Measurements from ENCODE around the gene ATP13A3. TPM values are rescaled to one million over a fixed set of nuclear protein-coding genes. Genes with fewer than 3 reads are reported as not detected.

Gene ATP13A3
- polyA plus RNA-seq, 1 donor from 2014 or later: 4.2 TPM

- Mint-ChIP-seq H3K9me3 (no peaks in the 10 kb centered on the region), H3K36me3 (peaks cover 14% of the 10 kb centered on the region), H3K4me3 (no peak overlapping the region), H3K27me3 (no peaks in the 10 kb centered on the region), H3K4me1 (peaks cover 2 to 6% (median 5%) of the 10 kb centered on the region in 3 donors), H3K27ac (no peak overlapping the region)
Measured at GRCh38 chr3:194450341-194450740, 36.5 kb downstream of the ATP13A3 start.

DNA sequence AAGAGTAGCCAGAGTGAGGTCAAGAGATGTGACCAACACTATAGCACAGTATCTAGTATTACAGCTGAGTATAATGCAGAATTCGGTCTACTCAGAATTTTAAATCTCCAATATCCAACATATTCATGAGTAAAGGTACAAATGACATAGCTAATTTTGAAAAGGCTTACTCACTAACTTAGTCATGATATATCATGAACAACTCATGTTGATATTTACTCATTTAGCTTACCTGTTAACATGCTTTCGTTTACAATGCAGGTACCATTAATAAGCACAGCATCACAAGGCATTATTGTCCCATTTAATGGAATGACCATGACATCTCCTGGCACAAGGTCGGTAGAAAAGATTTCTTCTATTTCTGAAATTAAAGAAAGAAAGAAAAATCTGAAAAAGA, 36.9 kb downstream of the ATP13A3 start:
- no peaks in the 10 kb centered on the region for H3K27me3 Mint-ChIP-seq
- peaks cover 2 to 6% (median 5%) of the 10 kb centered on the region in 3 donors for H3K4me1 Mint-ChIP-seq
- peak overlapping the region in 1 of 4 donors; percentile 61 for H3K4me3 Mint-ChIP-seq
- no peaks in the 10 kb centered on the region for H3K9me3 Mint-ChIP-seq
- no peak overlapping the region for H3K27ac Mint-ChIP-seq
- H3K36me3 Mint-ChIP-seq: peaks cover 14% of the 10 kb centered on the region

DNA sequence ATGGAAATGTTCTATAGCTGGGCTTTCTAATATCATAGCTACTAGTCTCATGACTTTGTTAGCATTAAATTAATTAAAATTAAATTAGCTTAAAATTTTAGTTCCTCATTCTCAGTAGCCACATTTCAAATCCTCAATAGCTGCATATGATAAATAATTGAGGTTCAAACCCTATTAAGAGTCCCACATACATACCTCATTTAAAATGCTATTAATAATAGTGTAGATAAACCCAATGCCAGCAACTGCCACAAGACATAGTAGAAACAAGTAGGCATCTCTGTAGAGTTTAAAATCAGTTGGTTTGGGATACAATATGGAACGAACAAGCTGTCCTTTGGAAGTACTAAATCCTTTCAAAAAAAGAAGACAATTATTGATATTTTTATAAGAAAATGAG, 39.1 kb downstream of the ATP13A3 start:
- Mint-ChIP-seq H3K36me3 (peaks cover 13% of the 10 kb centered on the region), H3K4me1 (peaks cover 3 to 6% (median 5%) of the 10 kb centered on the region in 3 donors), H3K4me3 (no peak overlapping the region), H3K27me3 (no peaks in the 10 kb centered on the region), H3K9me3 (no peaks in the 10 kb centered on the region), H3K27ac (peak overlapping the region in 1 of 3 donors; percentile 5)

DNA sequence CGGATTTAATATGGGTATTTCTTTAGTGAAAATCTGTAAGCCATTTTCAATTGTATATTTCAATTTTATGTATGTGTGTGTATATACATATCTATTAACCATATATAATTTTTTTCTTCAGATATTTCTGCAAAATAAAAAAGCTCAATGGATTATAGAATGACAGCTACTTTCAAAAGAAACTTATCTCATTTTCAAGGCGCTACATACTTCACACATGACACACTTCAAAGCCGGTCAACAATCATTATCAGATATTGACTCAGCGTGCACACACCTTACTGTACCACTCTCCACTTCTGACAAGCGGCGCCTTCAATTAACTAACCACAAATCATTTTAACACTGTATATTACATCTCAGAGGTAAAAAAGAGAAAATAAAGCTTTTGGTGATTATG, 39.6 kb downstream of the ATP13A3 start:
- H3K27ac Mint-ChIP-seq: peak overlapping the region in 1 of 3 donors; percentile 5
- H3K4me1 Mint-ChIP-seq: peaks cover 3 to 6% (median 5%) of the 10 kb centered on the region in 3 donors
- H3K36me3 Mint-ChIP-seq: peaks cover 13% of the 10 kb centered on the region
- no peaks in the 10 kb centered on the region for H3K27me3 Mint-ChIP-seq
- no peak overlapping the region for H3K4me3 Mint-ChIP-seq
- H3K9me3 Mint-ChIP-seq: no peaks in the 10 kb centered on the region

DNA sequence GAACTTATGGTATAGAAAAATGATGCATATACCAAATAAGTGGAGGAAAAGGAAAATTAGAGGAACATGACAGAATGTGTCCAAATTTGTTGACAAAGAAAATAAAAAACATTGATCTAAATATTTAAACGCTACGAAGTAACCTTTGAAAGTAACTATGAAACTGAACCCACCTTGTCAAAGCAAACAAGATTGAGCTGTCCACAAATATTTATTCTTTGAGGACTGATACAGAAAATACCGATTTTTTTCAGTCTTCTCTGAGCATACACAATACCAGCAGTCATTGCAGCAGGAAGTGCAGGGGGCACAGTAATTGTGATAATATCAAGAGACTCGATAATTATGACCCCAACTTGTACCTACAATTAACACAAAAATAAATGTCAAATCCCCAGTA, 40.0 kb downstream of the ATP13A3 start:
- Mint-ChIP-seq H3K4me1 (peaks cover 3 to 6% (median 5%) of the 10 kb centered on the region in 3 donors), H3K27ac (no peak overlapping the region), H3K27me3 (no peaks in the 10 kb centered on the region), H3K4me3 (no peak overlapping the region), H3K9me3 (no peaks in the 10 kb centered on the region), H3K36me3 (peaks cover 11% of the 10 kb centered on the region)

DNA sequence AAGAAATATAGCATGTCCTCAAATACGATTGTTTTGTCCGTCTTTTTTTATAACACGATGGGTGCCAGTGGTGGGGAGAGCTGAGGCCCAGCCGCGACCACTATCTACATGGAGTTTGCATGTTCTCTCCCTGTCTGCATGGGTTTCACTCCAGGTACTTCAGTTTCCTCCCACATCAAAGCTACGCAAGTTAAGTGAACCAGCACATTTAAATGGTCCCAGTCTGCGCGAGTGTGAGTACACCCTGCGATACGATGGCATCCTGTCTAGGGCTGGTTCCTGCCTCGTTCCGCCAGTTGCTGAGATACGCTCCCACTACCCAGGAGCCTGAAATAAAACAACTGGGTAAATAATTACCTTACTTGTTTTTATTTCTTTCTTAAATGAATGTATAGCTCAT, 40.6 kb downstream of the ATP13A3 start:
- Mint-ChIP-seq H3K4me3 (no peak overlapping the region), H3K27me3 (no peaks in the 10 kb centered on the region), H3K9me3 (no peaks in the 10 kb centered on the region), H3K27ac (no peak overlapping the region), H3K36me3 (peaks cover 9% of the 10 kb centered on the region), H3K4me1 (peaks cover 3 to 6% (median 5%) of the 10 kb centered on the region in 3 donors)

DNA sequence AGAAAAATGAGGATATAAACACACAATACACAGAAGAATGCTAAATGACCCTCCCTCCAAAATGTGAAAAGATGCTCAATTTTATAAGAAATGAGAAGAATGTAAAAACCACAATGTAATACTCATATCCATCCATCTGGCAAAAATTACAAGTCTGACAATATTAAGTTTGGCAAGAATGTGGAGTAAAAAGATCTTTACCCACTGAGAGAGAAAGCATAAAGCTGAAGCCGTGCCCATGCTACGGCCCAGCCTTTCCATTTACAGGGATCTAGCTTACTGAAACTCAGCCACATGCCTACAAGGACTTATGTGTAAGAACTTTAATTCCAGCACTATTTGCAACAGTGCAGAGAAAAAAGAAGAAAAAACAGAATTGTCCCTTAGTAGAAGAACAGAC, 42.9 kb downstream of the ATP13A3 start:
- Mint-ChIP-seq H3K27me3 (no peaks in the 10 kb centered on the region), H3K36me3 (peaks cover 11% of the 10 kb centered on the region), H3K27ac (peak overlapping the region in 1 of 3 donors; percentile 2), H3K9me3 (no peaks in the 10 kb centered on the region), H3K4me1 (peaks cover 0 to 2% (median under 1%) of the 10 kb centered on the region in 3 donors), H3K4me3 (no peak overlapping the region)

- H3K4me3 Mint-ChIP-seq: no peak overlapping the region
- peaks cover 13% of the 10 kb centered on the region for H3K36me3 Mint-ChIP-seq
- peaks cover 0 to 2% (median 0%) of the 10 kb centered on the region in 3 donors for H3K4me1 Mint-ChIP-seq
- no peak overlapping the region for H3K27ac Mint-ChIP-seq
- H3K9me3 Mint-ChIP-seq: no peaks in the 10 kb centered on the region
- no peaks in the 10 kb centered on the region for H3K27me3 Mint-ChIP-seq
Measured at GRCh38 chr3:194440756-194441155, 46.0 kb downstream of the ATP13A3 start.

DNA sequence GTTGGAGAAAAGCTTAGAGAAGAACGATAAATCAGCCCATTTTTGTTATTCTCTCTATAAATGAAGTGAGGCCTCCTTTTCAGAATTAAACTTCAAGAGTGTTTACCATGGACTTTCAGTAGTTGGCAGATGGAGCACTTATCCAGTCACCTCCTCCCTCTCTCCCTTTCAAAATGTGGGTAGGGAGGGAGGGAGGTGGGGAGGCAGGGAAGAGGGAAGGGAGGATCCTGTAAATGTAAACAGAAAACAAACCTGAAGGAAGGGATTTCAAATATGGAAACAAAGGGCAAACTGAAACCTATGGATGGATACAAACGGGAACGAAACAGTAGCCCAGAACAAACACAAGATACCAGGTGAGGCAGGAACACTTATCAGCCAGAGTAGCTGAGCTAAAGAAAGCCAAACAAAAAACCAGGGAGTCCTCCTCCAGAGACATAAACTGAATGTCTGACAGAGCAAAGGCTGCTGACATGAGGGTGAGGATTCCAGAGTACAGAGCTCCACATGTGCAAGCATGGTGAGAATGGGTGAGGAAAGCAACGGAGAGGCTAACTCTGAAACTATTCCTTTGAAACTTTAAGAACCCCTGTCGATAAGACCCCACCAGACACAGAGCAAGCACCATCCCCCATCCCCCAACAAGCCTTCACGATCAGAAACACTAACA, 46.8 kb downstream of the ATP13A3 start:
- Mint-ChIP-seq H3K27me3 (no peaks in the 10 kb centered on the region), H3K4me3 (no peak overlapping the region), H3K36me3 (peaks cover 16% of the 10 kb centered on the region), H3K4me1 (peaks cover 0 to 2% (median 0%) of the 10 kb centered on the region in 3 donors), H3K27ac (no peak overlapping the region), H3K9me3 (no peaks in the 10 kb centered on the region)

GRCh38 chr3:194434503-194434902, 52.3 kb downstream of the ATP13A3 start:
- H3K4me3 Mint-ChIP-seq: no peak overlapping the region
- no peaks in the 10 kb centered on the region for H3K27me3 Mint-ChIP-seq
- H3K36me3 Mint-ChIP-seq: peaks cover 21% of the 10 kb centered on the region
- H3K4me1 Mint-ChIP-seq: no peaks in the 10 kb centered on the region
- H3K27ac Mint-ChIP-seq: no peak overlapping the region
- no peaks in the 10 kb centered on the region for H3K9me3 Mint-ChIP-seq

DNA sequence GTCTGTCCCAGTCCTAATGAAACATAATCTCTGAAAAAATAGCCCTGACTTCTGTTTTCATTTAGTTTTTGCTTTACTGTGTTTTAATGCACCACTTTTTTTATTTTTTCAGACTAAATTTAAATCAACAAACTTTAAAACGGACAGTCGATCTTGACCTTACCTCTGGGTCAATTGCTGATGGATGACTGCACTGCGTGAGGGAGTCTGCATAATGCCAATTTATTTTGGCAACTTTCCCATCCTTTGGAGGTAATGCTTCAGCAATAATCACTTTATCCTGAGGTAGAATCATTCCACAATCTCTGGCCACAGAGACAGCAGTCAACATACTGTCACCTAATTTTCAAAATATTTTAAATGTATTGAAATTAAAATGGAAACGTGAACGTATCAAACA, 55.2 kb downstream of the ATP13A3 start:
- Mint-ChIP-seq H3K4me1 (no peaks in the 10 kb centered on the region), H3K4me3 (no peak overlapping the region), H3K36me3 (peaks cover 20% of the 10 kb centered on the region), H3K27ac (no peak overlapping the region), H3K27me3 (no peaks in the 10 kb centered on the region), H3K9me3 (no peaks in the 10 kb centered on the region)

DNA sequence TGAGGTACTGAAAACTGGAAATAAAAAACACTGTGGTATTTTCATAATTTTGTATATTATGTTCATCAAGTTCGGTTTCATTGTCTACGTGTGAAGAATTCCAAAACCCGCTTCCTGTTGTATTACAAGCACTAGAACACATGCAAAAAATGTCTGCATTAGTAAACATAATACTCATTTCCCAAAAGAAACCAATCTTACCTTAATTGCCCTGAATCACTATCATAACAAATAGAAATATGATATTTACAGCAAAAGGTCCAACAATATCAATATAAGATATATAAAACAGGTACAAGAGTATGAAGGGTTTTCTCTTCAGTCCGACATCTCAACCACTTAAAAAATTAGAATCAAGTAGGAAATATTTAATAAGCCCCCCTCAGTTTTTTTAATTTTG, 61.4 kb downstream of the ATP13A3 start:
- no peaks in the 10 kb centered on the region for H3K9me3 Mint-ChIP-seq
- no peaks in the 10 kb centered on the region for H3K27me3 Mint-ChIP-seq
- no peak overlapping the region for H3K27ac Mint-ChIP-seq
- H3K4me3 Mint-ChIP-seq: no peak overlapping the region
- peaks cover 13% of the 10 kb centered on the region for H3K36me3 Mint-ChIP-seq
- H3K4me1 Mint-ChIP-seq: no peaks in the 10 kb centered on the region

DNA sequence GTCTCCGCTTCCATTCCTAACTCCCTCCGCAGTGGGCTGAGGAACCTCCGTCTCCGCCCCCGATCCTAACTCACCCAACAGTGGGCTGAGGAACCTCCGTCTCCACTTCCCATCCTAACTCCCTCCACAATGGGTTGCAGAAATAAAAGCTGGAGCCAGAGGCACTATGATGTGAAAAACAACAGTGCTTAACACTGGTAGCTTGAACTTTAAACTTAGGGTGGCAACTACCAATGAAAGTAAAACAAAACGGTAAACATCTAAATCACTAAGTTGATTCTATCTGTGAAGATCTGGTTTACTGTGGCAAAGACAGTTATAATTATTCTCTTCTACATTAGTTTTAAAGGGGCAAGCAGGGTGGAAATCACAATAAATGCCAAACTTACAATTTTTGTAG, 61.8 kb downstream of the ATP13A3 start:
- H3K27me3 Mint-ChIP-seq: no peaks in the 10 kb centered on the region
- no peaks in the 10 kb centered on the region for H3K4me1 Mint-ChIP-seq
- no peaks in the 10 kb centered on the region for H3K9me3 Mint-ChIP-seq
- no peak overlapping the region for H3K27ac Mint-ChIP-seq
- H3K36me3 Mint-ChIP-seq: peaks cover 13% of the 10 kb centered on the region
- H3K4me3 Mint-ChIP-seq: no peak overlapping the region

- Mint-ChIP-seq H3K27ac (peak overlapping the region in 1 of 3 donors; percentile 71), H3K36me3 (peaks cover 10% of the 10 kb centered on the region), H3K9me3 (no peaks in the 10 kb centered on the region)
Measured at GRCh38 chr3:194424373-194424772, 62.4 kb downstream of the ATP13A3 start.

DNA sequence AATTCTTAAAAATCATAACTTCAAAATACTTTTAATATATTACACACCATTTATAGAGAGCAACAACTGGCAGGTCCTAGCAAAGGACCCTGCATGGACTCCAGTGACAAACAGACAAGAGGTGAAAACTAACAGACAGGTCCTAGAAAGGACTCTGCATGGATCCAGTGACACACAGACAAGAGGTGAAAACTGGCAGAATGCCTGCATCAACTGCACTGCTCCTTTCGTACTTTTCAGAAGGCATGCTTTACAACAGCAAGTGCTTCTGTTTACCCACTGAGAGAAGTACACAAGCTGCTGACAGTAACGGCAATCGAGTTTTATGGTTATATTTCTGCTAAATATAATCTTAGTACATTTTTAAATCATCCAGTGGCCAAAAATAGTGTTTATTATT, 63.5 kb downstream of the ATP13A3 start:
- H3K27me3 Mint-ChIP-seq: no peaks in the 10 kb centered on the region
- no peak overlapping the region for H3K27ac Mint-ChIP-seq
- peaks cover 11% of the 10 kb centered on the region for H3K36me3 Mint-ChIP-seq
- H3K4me3 Mint-ChIP-seq: no peak overlapping the region
- H3K9me3 Mint-ChIP-seq: no peaks in the 10 kb centered on the region
- no peaks in the 10 kb centered on the region for H3K4me1 Mint-ChIP-seq

More at GRCh38 chr3:194424373-194424772, 62.4 kb downstream of the ATP13A3 start:
- no peak overlapping the region for H3K4me3 Mint-ChIP-seq
- H3K27me3 Mint-ChIP-seq: no peaks in the 10 kb centered on the region
- H3K4me1 Mint-ChIP-seq: no peaks in the 10 kb centered on the region

DNA sequence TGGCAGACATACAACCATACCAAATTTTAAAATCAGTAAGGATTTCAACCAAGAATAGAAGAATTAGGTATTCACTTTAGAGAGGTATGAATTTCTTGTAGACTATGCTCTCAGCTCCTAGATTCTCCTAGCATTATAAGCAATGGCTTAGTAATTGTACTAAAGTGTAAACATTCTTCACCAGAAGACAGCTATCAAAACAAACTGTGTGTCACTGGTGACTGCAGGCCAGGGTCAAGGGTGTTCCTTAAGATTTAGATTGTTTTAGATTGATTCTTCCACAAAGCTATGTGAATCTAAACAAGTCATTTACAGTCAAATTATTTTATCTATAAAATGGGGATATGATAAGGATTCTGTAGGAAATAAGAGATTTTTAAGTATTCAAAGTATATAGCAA, 64.6 kb downstream of the ATP13A3 start:
- Mint-ChIP-seq H3K27me3 (no peaks in the 10 kb centered on the region), H3K36me3 (peaks cover 13% of the 10 kb centered on the region), H3K9me3 (no peaks in the 10 kb centered on the region), H3K4me3 (no peak overlapping the region), H3K27ac (no peak overlapping the region), H3K4me1 (peaks cover 0 to 1% (median 0%) of the 10 kb centered on the region in 3 donors)

Data from IgD-negative memory B cell (primary cell).